Esophagus muscularis mucosa (tissue), 4 donors: ENCODE measurements around the gene TOLLIP.

Source experiments
- EP300 ChIP-seq: sonication (generic); formaldehyde crosslinking; IDR thresholded peaks from one replicate; pipeline ENCODE4 v1.6.1; 2017; ENCODE audit warnings: antibody characterized with exemption
- POLR2AphosphoS5 ChIP-seq, 2 donors: sonication (generic); formaldehyde crosslinking; IDR thresholded peaks; one replicate each; pipeline ENCODE4 v1.6.1; 2017; ENCODE audit warnings: antibody characterized with exemption in 2 of 2
- TF ChIP-seq, protein P1 (sequence below), 3 experiments: fragments of 200-600 bp in 2 of 3; fragments of 450-650 bp in 1 of 3; sonication (generic) in 2 of 3; IDR thresholded peaks; one replicate each; pipeline ENCODE4 v1.5.1; 2017 to 2019; ENCODE audit warnings: antibody characterized with exemption in 3 of 3, mild to moderate bottlenecking in 2 of 3, moderate library complexity in 1 of 3

DNA sequence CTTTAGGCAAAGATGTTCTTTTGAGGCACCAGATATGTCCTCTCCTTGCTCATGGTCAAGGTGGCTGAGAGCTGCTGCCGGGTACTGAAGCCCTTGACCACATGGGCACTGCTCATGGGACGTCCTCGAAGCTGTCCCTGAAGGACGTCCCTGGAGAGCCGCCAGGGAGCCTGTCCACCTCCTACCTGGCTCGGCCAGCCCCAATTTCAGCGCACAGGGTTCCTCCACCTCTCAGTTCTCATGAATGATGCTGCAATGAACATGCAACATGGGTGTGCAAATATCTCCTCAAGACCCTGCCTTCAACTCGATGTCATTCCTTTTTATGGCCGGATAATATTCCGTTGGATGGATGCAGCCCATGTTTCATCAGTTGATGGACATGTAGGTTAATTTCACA lies 24.4 kb upstream of the TOLLIP start:
- TF ChIP-seq, protein P1, sequence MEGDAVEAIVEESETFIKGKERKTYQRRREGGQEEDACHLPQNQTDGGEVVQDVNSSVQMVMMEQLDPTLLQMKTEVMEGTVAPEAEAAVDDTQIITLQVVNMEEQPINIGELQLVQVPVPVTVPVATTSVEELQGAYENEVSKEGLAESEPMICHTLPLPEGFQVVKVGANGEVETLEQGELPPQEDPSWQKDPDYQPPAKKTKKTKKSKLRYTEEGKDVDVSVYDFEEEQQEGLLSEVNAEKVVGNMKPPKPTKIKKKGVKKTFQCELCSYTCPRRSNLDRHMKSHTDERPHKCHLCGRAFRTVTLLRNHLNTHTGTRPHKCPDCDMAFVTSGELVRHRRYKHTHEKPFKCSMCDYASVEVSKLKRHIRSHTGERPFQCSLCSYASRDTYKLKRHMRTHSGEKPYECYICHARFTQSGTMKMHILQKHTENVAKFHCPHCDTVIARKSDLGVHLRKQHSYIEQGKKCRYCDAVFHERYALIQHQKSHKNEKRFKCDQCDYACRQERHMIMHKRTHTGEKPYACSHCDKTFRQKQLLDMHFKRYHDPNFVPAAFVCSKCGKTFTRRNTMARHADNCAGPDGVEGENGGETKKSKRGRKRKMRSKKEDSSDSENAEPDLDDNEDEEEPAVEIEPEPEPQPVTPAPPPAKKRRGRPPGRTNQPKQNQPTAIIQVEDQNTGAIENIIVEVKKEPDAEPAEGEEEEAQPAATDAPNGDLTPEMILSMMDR (IDR thresholded peaks at IDR 0.05), result no peak
- TF ChIP-seq EP300 (no peak), POLR2AphosphoS5 (IDR thresholded peaks at IDR 0.05) (no peak)
